ENCODE measurements around the gene CRNN.

- TF ChIP-seq CTCF (IDR thresholded peaks at IDR 0.05; ENCODE audit: insufficient read depth, low read length) (no peak), POLR2AphosphoS5 (IDR thresholded peaks at IDR 0.05; ENCODE audit: low read depth) (no peak)
Observed at GRCh38 chr1:152457071-152457470, 43.0 kb upstream of the CRNN start.
